ENCODE data around the gene KLHL20.
"Not testable (repeated sequence)": the region's sequence is repeated elsewhere in the genome, so short reads cannot be mapped to it uniquely, and the experiment has no call there.

Gene KLHL20

DNA sequence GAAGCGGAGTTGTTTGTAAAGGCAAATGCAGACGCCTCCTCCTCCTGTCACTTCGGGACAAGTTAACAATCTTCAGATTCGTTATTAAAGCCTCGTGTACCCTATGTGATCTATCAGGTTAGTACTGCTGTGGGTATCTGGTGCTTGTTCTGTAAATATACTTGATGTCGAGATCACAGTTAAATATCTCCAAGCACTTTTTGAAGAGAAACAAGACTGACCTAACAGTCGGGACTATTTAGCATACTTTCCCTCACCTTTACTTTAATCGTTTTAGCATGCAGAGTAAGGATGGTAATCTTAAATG, 710 bp downstream of the KLHL20 start:
- TF ChIP-seq, protein P1, sequence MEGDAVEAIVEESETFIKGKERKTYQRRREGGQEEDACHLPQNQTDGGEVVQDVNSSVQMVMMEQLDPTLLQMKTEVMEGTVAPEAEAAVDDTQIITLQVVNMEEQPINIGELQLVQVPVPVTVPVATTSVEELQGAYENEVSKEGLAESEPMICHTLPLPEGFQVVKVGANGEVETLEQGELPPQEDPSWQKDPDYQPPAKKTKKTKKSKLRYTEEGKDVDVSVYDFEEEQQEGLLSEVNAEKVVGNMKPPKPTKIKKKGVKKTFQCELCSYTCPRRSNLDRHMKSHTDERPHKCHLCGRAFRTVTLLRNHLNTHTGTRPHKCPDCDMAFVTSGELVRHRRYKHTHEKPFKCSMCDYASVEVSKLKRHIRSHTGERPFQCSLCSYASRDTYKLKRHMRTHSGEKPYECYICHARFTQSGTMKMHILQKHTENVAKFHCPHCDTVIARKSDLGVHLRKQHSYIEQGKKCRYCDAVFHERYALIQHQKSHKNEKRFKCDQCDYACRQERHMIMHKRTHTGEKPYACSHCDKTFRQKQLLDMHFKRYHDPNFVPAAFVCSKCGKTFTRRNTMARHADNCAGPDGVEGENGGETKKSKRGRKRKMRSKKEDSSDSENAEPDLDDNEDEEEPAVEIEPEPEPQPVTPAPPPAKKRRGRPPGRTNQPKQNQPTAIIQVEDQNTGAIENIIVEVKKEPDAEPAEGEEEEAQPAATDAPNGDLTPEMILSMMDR (IDR thresholded peaks at IDR 0.05; ENCODE audit: low read depth, low read length), result no peak
- no peak for TF ChIP-seq POLR2A (IDR thresholded peaks at IDR 0.05; ENCODE audit: extremely low read depth, insufficient read length)
- H3K4me3 ChIP-seq (ENCODE audit: low read depth, low read length), result peak overlapping the region; percentile 93
- DNase-seq (ENCODE audit: low read depth), result no peak

DNA sequence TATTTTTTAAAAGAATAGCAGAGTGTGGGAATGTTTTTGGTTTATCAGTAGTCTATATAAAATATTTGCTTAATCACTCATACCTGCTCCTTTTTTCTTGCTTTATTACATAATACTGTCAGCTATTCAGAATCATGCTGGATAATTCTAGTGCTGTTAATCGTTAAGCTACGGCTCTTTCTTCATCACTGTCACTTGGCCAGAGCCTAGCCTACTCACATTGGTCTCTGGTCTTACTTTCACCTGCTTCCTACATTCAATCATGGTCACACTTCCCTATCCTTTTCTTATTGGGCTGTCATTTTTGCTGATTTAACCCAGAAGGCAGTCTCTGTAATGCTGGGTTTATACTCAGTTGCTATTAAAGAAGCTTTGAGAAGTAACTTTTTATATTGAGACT, 2.5 kb downstream of the KLHL20 start:
- peak overlapping the region; percentile 93 for H3K4me3 ChIP-seq (ENCODE audit: low read depth, low read length)
- no peak for DNase-seq (ENCODE audit: low read depth)
- TF ChIP-seq, protein P2, sequence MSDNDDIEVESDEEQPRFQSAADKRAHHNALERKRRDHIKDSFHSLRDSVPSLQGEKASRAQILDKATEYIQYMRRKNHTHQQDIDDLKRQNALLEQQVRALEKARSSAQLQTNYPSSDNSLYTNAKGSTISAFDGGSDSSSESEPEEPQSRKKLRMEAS (IDR thresholded peaks at IDR 0.05; ENCODE audit: low read depth, low read length), result no peak
- TF ChIP-seq POLR2A (IDR thresholded peaks at IDR 0.05; ENCODE audit: extremely low read depth, insufficient read length), result no peak
- TF ChIP-seq MYC (IDR thresholded peaks at IDR 0.05; ENCODE audit: low read depth, low read length), result no peak
- TF ChIP-seq, protein P1 (IDR thresholded peaks at IDR 0.05; ENCODE audit: low read depth, low read length), result no peak

DNA sequence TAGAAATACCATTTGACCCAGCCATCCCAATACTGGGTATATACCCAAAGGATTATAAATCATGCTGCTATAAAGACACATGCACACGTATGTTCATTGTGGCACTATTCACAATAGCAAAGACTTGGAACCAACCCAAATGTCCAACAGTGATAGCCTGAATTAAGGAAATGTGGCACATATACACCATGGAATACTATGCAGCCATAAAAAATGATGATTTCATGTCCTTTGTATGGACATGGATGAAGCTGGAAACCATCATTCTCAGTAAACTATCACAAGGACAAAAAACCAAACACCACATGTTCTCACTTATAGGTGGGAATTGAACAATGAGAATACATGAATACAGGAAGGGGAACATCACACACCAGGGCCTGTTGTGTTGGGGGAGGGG, 16.6 kb downstream of the KLHL20 start:
- not testable (repeated sequence) for H3K4me3 ChIP-seq (ENCODE audit: low read depth, low read length); DNase-seq (ENCODE audit: low read depth)

DNA sequence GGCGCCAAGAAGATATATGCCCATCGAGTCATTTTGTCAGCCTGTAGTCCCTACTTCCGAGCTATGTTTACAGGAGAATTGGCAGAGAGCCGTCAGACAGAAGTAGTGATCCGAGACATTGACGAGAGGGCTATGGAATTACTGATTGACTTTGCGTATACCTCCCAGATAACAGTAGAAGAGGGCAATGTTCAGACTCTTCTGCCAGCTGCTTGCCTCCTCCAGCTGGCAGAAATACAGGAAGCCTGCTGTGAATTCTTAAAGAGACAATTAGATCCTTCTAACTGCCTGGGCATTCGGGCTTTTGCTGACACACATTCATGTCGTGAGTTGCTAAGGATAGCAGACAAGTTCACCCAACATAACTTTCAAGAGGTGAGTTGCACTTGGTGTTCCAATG, 19.1 kb downstream of the KLHL20 start:
- DNase-seq (ENCODE audit: low read depth), result no peak
- no peak overlapping the region for H3K4me3 ChIP-seq (ENCODE audit: low read depth, low read length)
- TF ChIP-seq, protein P1 (IDR thresholded peaks at IDR 0.05; ENCODE audit: low read depth, low read length), result no peak
- TF ChIP-seq POLR2A (IDR thresholded peaks at IDR 0.05; ENCODE audit: extremely low read depth, insufficient read length), result no peak
- TF ChIP-seq, protein P2 (IDR thresholded peaks at IDR 0.05; ENCODE audit: low read depth, low read length), result no peak
- TF ChIP-seq MYC (IDR thresholded peaks at IDR 0.05; ENCODE audit: low read depth, low read length), result no peak

DNA sequence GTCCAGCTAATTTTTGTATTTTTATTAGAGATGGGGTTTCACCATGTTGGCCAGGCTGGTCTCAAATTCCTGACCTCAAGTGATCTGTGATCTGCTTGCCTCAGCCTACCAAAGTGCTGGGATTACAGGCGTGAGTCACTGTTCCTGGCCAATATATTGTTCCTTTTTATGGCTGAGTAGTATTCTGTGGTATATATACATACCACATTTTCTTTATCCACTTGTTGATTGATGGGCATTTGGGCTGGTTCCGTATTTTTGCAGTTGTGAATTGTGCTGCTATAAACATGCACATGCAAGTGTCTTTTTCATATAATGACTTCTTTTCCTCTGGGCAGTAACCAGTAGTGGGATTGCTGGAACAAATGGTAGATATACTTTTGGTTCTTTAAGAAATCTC, 21.3 kb downstream of the KLHL20 start:
- not testable (repeated sequence) for DNase-seq (ENCODE audit: low read depth); H3K4me3 ChIP-seq (ENCODE audit: low read depth, low read length)

DNA sequence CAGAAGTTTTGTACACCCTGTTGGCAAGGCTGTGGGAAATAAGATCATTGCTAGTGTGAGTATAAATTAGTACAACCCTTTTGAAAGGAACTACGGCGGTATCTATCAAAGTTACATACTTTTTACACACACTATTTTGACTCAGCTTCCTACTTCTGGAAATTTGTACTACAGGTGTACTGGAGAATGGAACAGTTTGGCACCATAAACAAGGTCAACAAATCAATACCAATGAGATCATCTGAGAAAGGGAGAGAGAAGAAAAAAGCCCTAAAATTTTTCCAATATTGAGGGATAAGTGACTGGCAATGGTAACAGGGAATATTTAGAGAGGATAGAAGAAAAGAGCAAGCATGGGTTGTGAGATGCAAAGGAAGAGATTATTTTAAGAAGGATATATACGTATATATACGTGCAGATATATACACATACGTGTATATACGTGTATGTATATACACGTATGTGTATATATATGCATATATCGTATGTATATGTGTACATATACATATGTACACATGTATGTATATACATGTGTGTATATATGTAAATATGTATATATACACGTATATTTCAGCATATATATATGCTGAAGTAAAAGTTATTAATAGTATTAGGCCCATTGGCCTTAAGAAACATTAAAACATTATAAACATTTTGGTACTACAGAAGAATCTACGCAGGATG, 27.6 kb downstream of the KLHL20 start:
- TF ChIP-seq MYC (IDR thresholded peaks at IDR 0.05; ENCODE audit: low read depth, low read length), result no peak
- TF ChIP-seq, protein P1 (IDR thresholded peaks at IDR 0.05; ENCODE audit: low read depth, low read length), result no peak
- TF ChIP-seq POLR2A (IDR thresholded peaks at IDR 0.05; ENCODE audit: extremely low read depth, insufficient read length), result no peak
- TF ChIP-seq, protein P2 (IDR thresholded peaks at IDR 0.05; ENCODE audit: low read depth, low read length), result no peak
- no peak overlapping the region for H3K4me3 ChIP-seq (ENCODE audit: low read depth, low read length)
- no peak for DNase-seq (ENCODE audit: low read depth)

DNA sequence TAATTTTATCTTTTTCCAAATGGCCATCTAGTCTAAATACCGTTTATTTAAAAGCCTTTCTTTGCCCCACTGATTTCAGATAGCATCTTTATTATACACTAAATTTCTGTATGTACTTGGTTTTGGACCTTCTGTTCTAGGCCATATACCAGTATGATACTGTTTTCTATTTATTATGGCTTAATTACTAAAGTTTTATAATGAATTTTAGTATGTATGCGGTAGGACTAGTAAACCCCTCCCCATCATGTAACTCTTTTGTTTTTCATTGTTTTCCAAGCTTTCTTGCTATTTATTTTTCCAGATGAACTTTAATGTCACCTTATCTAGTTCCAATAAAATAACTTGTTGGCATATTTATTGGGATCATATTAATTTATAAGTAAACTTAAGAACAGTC, 29.9 kb downstream of the KLHL20 start:
- no peak overlapping the region for H3K4me3 ChIP-seq (ENCODE audit: low read depth, low read length)
- no peak for DNase-seq (ENCODE audit: low read depth)
- TF ChIP-seq, protein P2 (IDR thresholded peaks at IDR 0.05; ENCODE audit: low read depth, low read length), result no peak
- TF ChIP-seq POLR2A (IDR thresholded peaks at IDR 0.05; ENCODE audit: extremely low read depth, insufficient read length) (no peak), MYC (IDR thresholded peaks at IDR 0.05; ENCODE audit: low read depth, low read length) (no peak)

Data from NB4 (cell line).